SK-N-SH (cell line): ENCODE measurements around the gene OSCAR. TPM values are rescaled to one million over a fixed set of nuclear protein-coding genes. Genes with fewer than 3 reads are reported as not detected.

ENCODE experiments used
- CTCF ChIA-PET: fragments of 300-600, 350-600 bp; formaldehyde crosslinking; extraction: SDS; loops from one replicate; lab custom pipeline; 2021; lab: Yijun Ruan, JAX
- POLR2A ChIA-PET: fragments of 350-600 bp; sonication (Branson Sonifier 250); formaldehyde crosslinking; extraction: SDS; loops from one replicate; lab custom pipeline; 2020; ENCODE audit warnings: antibody characterized with exemption, inconsistent platforms; lab: Yijun Ruan, JAX
- DNase-seq: peaks from one replicate; pipeline ENCODE4 v3.0.0; 2012
- H2AFZ ChIP-seq: fragments of 200-600 bp; sonication (generic); 2 replicates; pipeline ENCODE4 v1.8.1; 2016; ENCODE audit warnings: antibody characterized with exemption, mild to moderate bottlenecking, low read depth
- H3F3A ChIP-seq: fragments of 200-600 bp; sonication (generic); replicated peaks from 2 replicates; pipeline ENCODE3; 2016; ENCODE audit warnings: antibody characterized with exemption, mild to moderate bottlenecking; ENCODE audit not compliant: insufficient read depth
- H3K27ac ChIP-seq, 2 experiments: fragments of 200-500 bp in 1 of 2; fragments of 200-600 bp in 1 of 2; sonication (Bioruptor generic) in 1 of 2; sonication (generic), shearing (Covaris generic) in 1 of 2; 2 replicates each; pipeline versions ENCODE4 v1.5.1 to v1.6.1; 2014 to 2016; ENCODE audit warnings: low read depth in 2 of 2, inconsistent platforms in 1 of 2, low read length in 1 of 2, mild to moderate bottlenecking in 1 of 2, mixed read lengths in 1 of 2
- H3K27me3 ChIP-seq: fragments of 200-600 bp; sonication (generic), shearing (Covaris generic); 2 replicates; pipeline ENCODE4 v1.6.1; 2016; ENCODE audit warnings: mixed run types; ENCODE audit not compliant: insufficient read depth
- H3K36me3 ChIP-seq, 2 experiments: fragments of 200-500 bp in 1 of 2; fragments of 200-600 bp in 1 of 2; sonication (Bioruptor generic) in 1 of 2; sonication (generic) in 1 of 2; replicated peaks in 1 of 2; 2 replicates each; pipeline versions ENCODE3 to v1.5.1; 2014 to 2016; ENCODE audit warnings: low read length in 1 of 2, mild to moderate bottlenecking in 1 of 2; ENCODE audit not compliant: insufficient read depth in 2 of 2, control insufficient read depth in 1 of 2
- H3K4me1 ChIP-seq, 2 experiments: fragments of 200-500 bp in 1 of 2; fragments of 200-600 bp in 1 of 2; sonication (Bioruptor generic) in 1 of 2; sonication (generic), shearing (Covaris generic) in 1 of 2; 2 replicates each; pipeline versions ENCODE4 v1.5.1 to v1.6.1; 2014 to 2016; ENCODE audit warnings: low read depth in 1 of 2, low read length in 1 of 2, mixed run types in 1 of 2; ENCODE audit not compliant: insufficient read depth in 2 of 2, control insufficient read depth in 1 of 2
- H3K4me2 ChIP-seq: fragments of 200-600 bp; sonication (generic), shearing (Covaris generic); 2 replicates; pipeline ENCODE4 v1.6.1; 2017; ENCODE audit warnings: mixed run types
- H3K4me3 ChIP-seq, 2 experiments: fragments of 200-500 bp in 1 of 2; fragments of 200-600 bp in 1 of 2; sonication (Bioruptor generic) in 1 of 2; sonication (generic), shearing (Covaris generic) in 1 of 2; 2 replicates each; pipeline versions ENCODE4 v1.5.1 to v1.8.1; 2014 to 2016; ENCODE audit warnings: low read depth in 2 of 2, inconsistent platforms in 1 of 2, low read length in 1 of 2, mild to moderate bottlenecking in 1 of 2, mixed read lengths in 1 of 2, moderate library complexity in 1 of 2
- H3K79me2 ChIP-seq: fragments of 200-600 bp; sonication (generic); 2 replicates; pipeline ENCODE4 v1.8.1; 2017; ENCODE audit warnings: mild to moderate bottlenecking; ENCODE audit not compliant: insufficient read depth
- H3K9ac ChIP-seq: fragments of 200-600 bp; sonication (generic); 2 replicates; pipeline ENCODE4 v1.6.1; 2017; ENCODE audit warnings: mixed run types
- H3K9me2 ChIP-seq: fragments of 200-600 bp; sonication (generic); 2 replicates; pipeline ENCODE4 v1.6.1; 2017; ENCODE audit warnings: mixed run types
- H3K9me3 ChIP-seq: fragments of 200-600 bp; sonication (generic); 2 replicates; pipeline ENCODE4 v1.6.1; 2017; ENCODE audit warnings: mixed run types, mild to moderate bottlenecking, moderate library complexity
- H4K20me1 ChIP-seq: fragments of 200-600 bp; sonication (generic); 2 replicates; pipeline ENCODE4 v1.6.1; 2017; ENCODE audit warnings: mild to moderate bottlenecking, mixed run types; ENCODE audit not compliant: insufficient read depth
- CHD2 ChIP-seq: fragments of 150-350 bp; IDR thresholded peaks from 2 replicates; pipeline ENCODE4 v1.6.1; 2018; ENCODE audit warnings: low read length; ENCODE audit not compliant: partially characterized antibody
- EP300 ChIP-seq, 2 experiments: IDR thresholded peaks; 2 replicates each; pipeline versions ENCODE4 v1.4.0 to v1.6.1; 2012; ENCODE audit warnings: borderline replicate concordance in 1 of 2, low read depth in 1 of 2, low read length in 1 of 2
- FOXJ3 ChIP-seq: sonication (generic); formaldehyde crosslinking; IDR thresholded peaks from 2 replicates; pipeline ENCODE4 v1.5.1; 2020; ENCODE audit warnings: mild to moderate bottlenecking, missing genetic modification reagents
- FOXM1 ChIP-seq: IDR thresholded peaks from 2 replicates; pipeline ENCODE4 v1.4.0; 2012; ENCODE audit warnings: low read depth, mild to moderate bottlenecking
- JUND ChIP-seq: IDR thresholded peaks from 2 replicates; pipeline ENCODE4 v1.4.0; 2012
- NFIC ChIP-seq: IDR thresholded peaks from 2 replicates; pipeline ENCODE4 v1.4.0; 2012; ENCODE audit warnings: borderline replicate concordance
- REST ChIP-seq: IDR thresholded peaks from 2 replicates; pipeline ENCODE4 v1.6.1; 2012; ENCODE audit warnings: mild to moderate bottlenecking, low read depth, low read length, moderate library complexity
- RFX5 ChIP-seq: IDR thresholded peaks from 2 replicates; pipeline ENCODE4 v1.6.1; 2012; ENCODE audit warnings: mild to moderate bottlenecking, improper control_type of control experiment, low read length
- RXRA ChIP-seq: IDR thresholded peaks from 2 replicates; pipeline ENCODE4 v1.4.0; 2012; ENCODE audit warnings: low read depth, mild to moderate bottlenecking, borderline replicate concordance
- SIN3A ChIP-seq: IDR thresholded peaks from 2 replicates; pipeline ENCODE4 v1.6.1; 2012; ENCODE audit warnings: low read depth, mild to moderate bottlenecking, low read length, moderate library complexity, borderline replicate concordance
- SMC3 ChIP-seq: IDR thresholded peaks from 2 replicates; pipeline ENCODE4 v1.6.1; 2012; ENCODE audit warnings: low read depth, low read length, improper control_type of control experiment
- TCF12 ChIP-seq: IDR thresholded peaks from 2 replicates; pipeline ENCODE4 v1.4.0; 2012
- TEAD4 ChIP-seq: IDR thresholded peaks from 2 replicates; pipeline ENCODE4 v1.4.0; 2012; ENCODE audit warnings: mild to moderate bottlenecking, borderline replicate concordance; ENCODE audit not compliant: insufficient read depth
- WGBS: methylation state at CpG from one replicate; pipeline ENCODE4 v1.1.6; 2017; ENCODE audit warnings: low lambda C conversion rate; 5-methylcytosine and 5-hydroxymethylcytosine counted together
- polyA plus RNA-seq, 3 experiments: library from polyadenylated mRNA; depleted of rRNA; stranded (reverse); fragments of >200 nt; gene quantifications; 2 replicates each; pipeline ENCODE4 v1.2.3, GENCODE V29; 2012
- TF ChIP-seq, protein P1 (sequence below): fragments of 200-600 bp; sonication (generic); IDR thresholded peaks from 2 replicates; pipeline ENCODE4 v1.6.1; 2017; ENCODE audit warnings: antibody characterized with exemption, mild to moderate bottlenecking, moderate library complexity
- TF ChIP-seq, protein P2 (sequence below): IDR thresholded peaks from 2 replicates; pipeline ENCODE4; 2012
- TF ChIP-seq, protein P3 (sequence below): fragments of 150-350 bp; IDR thresholded peaks from 2 replicates; pipeline ENCODE4 v1.6.1; 2017; ENCODE audit warnings: antibody characterized with exemption, low read length, low read depth, borderline replicate concordance

The OSCAR gene
- polyA plus RNA-seq, 1 of the 3 experiments (the other 2 are of a cell fraction) = 1.2 TPM

DNA sequence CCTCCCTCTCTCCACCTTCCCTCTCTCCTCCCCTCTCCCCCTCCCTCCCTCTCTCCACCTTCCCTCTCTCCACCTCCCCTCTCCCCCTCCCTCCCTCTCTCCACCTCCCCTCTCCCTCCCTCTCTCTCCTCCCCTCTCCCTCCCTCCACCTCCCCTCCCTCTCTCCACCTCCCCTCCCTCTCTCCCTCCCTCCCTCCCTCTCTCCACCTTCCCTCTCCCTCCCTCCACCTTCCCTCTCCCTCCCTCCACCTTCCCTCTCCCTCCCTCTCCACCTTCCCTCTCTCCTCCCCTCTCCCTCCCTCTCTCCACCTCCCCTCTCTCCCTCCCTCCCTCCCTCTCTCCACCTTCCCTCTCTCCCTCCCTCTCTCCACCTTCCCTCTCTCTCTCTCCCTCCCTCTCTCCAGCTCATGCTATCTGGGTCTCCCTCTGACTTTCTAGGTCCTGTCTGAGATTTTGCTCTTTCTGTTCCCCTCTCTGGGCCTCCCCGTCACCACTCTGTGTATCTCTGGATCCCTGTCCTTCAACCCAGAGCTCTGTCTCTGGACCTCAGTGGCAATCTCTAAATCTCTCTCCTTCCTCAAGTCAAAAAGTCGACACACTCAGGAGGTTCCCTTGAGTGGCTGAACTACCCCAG lies 33.5 kb upstream of the OSCAR start:
- H4K20me1 ChIP-seq = peaks cover 7% of the 10 kb centered on the region; the same call in 1 of the 2 replicates
- no peak overlapping the region for H2AFZ ChIP-seq
- no peaks in the 10 kb centered on the region for H3K9me3 ChIP-seq
- WGBS = 92% methylated on average over 2 of the region's 2 CpGs
- DNase-seq = no peak
- H3K36me3 ChIP-seq = peaks cover 0 to 16% of the 10 kb centered on the region in 2 experiments
- no peaks in the 10 kb centered on the region for H3K27me3 ChIP-seq
- POLR2A ChIA-PET = no interaction called here
- H3K9ac ChIP-seq = no peak overlapping the region
- no peak overlapping the region for H3K4me2 ChIP-seq
- no peaks in the 10 kb centered on the region for H3K9me2 ChIP-seq
- peaks cover 15% of the 10 kb centered on the region for H3K79me2 ChIP-seq
- H3K4me3 ChIP-seq = no peak overlapping the region
- TF ChIP-seq TCF12 = no peak
- TF ChIP-seq REST = no peak
- no peak for TF ChIP-seq SIN3A
- TF ChIP-seq RFX5 = no peak
- no peak for TF ChIP-seq FOXJ3 (CRISPR knock-in tag)
- TF ChIP-seq NFIC = no peak
- TF ChIP-seq FOXM1 = no peak
- TF ChIP-seq, protein P1, sequence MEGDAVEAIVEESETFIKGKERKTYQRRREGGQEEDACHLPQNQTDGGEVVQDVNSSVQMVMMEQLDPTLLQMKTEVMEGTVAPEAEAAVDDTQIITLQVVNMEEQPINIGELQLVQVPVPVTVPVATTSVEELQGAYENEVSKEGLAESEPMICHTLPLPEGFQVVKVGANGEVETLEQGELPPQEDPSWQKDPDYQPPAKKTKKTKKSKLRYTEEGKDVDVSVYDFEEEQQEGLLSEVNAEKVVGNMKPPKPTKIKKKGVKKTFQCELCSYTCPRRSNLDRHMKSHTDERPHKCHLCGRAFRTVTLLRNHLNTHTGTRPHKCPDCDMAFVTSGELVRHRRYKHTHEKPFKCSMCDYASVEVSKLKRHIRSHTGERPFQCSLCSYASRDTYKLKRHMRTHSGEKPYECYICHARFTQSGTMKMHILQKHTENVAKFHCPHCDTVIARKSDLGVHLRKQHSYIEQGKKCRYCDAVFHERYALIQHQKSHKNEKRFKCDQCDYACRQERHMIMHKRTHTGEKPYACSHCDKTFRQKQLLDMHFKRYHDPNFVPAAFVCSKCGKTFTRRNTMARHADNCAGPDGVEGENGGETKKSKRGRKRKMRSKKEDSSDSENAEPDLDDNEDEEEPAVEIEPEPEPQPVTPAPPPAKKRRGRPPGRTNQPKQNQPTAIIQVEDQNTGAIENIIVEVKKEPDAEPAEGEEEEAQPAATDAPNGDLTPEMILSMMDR = no peak
- no peak for TF ChIP-seq JUND
- H3K27ac ChIP-seq = no peak overlapping the region
- CTCF ChIA-PET = no interaction called here
- H3F3A ChIP-seq = no peaks in the 10 kb centered on the region
- H3K4me1 ChIP-seq = peaks cover 0 to 16% of the 10 kb centered on the region in 2 experiments; a peak in 1 of 4 replicates

DNA sequence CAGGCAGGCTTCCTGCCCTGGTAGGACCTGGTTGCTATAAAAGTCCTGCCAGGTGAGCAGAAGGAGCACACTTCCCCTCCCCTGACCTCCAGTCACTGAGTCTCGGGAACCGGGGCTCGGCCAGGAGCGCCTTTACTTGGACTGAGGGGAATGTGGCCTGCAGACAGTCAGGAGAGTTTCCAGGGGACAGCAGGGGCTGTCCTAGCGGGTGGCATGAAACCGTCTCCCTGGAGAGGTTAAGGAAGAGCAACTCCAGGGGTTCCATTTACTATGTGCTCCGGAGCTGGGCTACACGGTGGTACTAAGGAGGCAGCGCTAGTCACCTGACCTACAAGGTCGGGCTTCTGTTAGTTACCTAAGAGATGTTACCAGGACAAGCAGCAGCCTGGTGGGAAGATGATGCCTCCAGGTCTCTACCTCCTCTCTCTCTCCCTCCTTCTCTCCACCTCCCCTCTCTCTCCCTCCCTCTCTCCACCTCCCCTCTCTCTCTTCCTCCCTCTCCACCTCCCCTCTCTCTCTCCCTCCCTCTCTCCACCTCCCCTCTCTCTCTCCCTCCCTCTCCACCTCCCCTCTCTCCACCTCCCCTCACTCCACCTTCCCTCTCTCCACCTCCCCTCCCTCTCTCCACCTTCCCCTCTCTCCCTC lies 32.8 kb upstream of the OSCAR start:
- Histone ChIP-seq H3K27ac (no peak overlapping the region), H3K4me1 (peaks cover 0 to 9% of the 10 kb centered on the region in 2 experiments; a peak in 1 of 4 replicates), H4K20me1 (peaks cover under 1% of the 10 kb centered on the region; the same call in 1 of the 2 replicates), H3F3A (no peaks in the 10 kb centered on the region), H3K4me2 (no peak overlapping the region), H3K9ac (no peak overlapping the region), H3K79me2 (peaks cover 9% of the 10 kb centered on the region), H3K9me2 (no peaks in the 10 kb centered on the region), H3K36me3 (peaks cover 0 to 22% of the 10 kb centered on the region in 2 experiments), H2AFZ (no peak overlapping the region), H3K4me3 (no peak overlapping the region), H3K9me3 (no peaks in the 10 kb centered on the region), H3K27me3 (no peaks in the 10 kb centered on the region)
- POLR2A ChIA-PET = no interaction called here
- 87% methylated on average over 8 of the region's 10 CpGs for WGBS
- CTCF ChIA-PET = no interaction called here
- DNase-seq = no peak
- no peak for TF ChIP-seq SMC3
- TF ChIP-seq TEAD4 = no peak
- TF ChIP-seq SIN3A = no peak
- TF ChIP-seq FOXM1 = no peak
- TF ChIP-seq, protein P2, sequence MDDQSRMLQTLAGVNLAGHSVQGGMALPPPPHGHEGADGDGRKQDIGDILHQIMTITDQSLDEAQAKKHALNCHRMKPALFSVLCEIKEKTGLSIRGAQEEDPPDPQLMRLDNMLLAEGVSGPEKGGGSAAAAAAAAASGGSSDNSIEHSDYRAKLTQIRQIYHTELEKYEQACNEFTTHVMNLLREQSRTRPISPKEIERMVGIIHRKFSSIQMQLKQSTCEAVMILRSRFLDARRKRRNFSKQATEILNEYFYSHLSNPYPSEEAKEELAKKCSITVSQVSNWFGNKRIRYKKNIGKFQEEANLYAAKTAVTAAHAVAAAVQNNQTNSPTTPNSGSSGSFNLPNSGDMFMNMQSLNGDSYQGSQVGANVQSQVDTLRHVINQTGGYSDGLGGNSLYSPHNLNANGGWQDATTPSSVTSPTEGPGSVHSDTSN = no peak
- TF ChIP-seq, protein P3, sequence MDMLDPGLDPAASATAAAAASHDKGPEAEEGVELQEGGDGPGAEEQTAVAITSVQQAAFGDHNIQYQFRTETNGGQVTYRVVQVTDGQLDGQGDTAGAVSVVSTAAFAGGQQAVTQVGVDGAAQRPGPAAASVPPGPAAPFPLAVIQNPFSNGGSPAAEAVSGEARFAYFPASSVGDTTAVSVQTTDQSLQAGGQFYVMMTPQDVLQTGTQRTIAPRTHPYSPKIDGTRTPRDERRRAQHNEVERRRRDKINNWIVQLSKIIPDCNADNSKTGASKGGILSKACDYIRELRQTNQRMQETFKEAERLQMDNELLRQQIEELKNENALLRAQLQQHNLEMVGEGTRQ = no peak
- TF ChIP-seq, protein P1 = no peak
- TF ChIP-seq EP300 (IDR thresholded peaks at IDR 0.05; ENCODE audit: borderline replicate concordance in 1 of 2, low read depth in 1 of 2, low read length in 1 of 2) = no peak
- TF ChIP-seq CHD2 = no peak
- TF ChIP-seq RXRA = no peak
